Skeletal muscle satellite cell (primary cell): Measurements from ENCODE around the gene IL10RA.

ENCODE experiments used
- H3K27me3 ChIP-seq: 2 replicates; pipeline ENCODE4 v1.7.0; 2013; ENCODE audit warnings: low read length; ENCODE audit not compliant: control insufficient read depth, insufficient read depth
- H3K36me3 ChIP-seq: 2 replicates; pipeline ENCODE4 v1.7.0; 2013; ENCODE audit warnings: mild to moderate bottlenecking, control low read depth, low read length; ENCODE audit not compliant: insufficient read depth
- H3K4me1 ChIP-seq: 2 replicates; pipeline ENCODE4 v1.7.0; 2013; ENCODE audit warnings: low read length; ENCODE audit not compliant: control insufficient read depth, insufficient read depth
- H3K4me2 ChIP-seq: 2 replicates; pipeline ENCODE4 v1.7.0; 2013; ENCODE audit warnings: mild to moderate bottlenecking, low read length
- H3K4me3 ChIP-seq: 2 replicates; pipeline ENCODE4 v1.7.0; 2013; ENCODE audit warnings: low read length
- H3K9ac ChIP-seq: 2 replicates; pipeline ENCODE4 v1.7.0; 2013; ENCODE audit warnings: mild to moderate bottlenecking, low read depth, low read length, moderate library complexity
- H3K9me3 ChIP-seq: replicated peaks from 2 replicates; pipeline ENCODE4 v1.7.0; 2013; ENCODE audit warnings: mild to moderate bottlenecking, control low read depth, low read length

IL10RA gene

DNA sequence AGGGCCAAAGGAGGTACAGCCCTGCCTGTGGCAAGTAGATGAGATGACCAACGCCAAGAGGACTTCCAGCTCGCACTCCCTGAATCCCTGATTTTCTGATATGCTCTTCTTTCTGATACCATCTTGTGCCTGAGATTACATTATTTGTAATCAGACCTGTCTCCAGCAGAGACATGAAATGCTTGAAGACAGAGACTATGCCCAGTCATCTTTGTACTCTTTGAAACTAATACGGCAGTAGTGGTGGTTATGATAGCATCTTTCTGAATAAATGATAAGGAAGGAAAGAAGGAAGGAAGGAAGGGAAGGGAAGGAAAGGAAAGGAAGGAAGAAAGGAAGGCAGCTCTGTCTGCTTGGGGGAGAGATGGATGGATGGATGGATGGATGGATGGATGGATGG lies 27.8 kb downstream of the IL10RA start:
- Histone ChIP-seq H3K9ac (no peak overlapping the region), H3K9me3 (no peaks in the 10 kb centered on the region), H3K4me2 (no peak overlapping the region), H3K4me3 (no peak overlapping the region), H3K36me3 (no peaks in the 10 kb centered on the region), H3K27me3 (peaks cover 9% of the 10 kb centered on the region), H3K4me1 (no peaks in the 10 kb centered on the region)

DNA sequence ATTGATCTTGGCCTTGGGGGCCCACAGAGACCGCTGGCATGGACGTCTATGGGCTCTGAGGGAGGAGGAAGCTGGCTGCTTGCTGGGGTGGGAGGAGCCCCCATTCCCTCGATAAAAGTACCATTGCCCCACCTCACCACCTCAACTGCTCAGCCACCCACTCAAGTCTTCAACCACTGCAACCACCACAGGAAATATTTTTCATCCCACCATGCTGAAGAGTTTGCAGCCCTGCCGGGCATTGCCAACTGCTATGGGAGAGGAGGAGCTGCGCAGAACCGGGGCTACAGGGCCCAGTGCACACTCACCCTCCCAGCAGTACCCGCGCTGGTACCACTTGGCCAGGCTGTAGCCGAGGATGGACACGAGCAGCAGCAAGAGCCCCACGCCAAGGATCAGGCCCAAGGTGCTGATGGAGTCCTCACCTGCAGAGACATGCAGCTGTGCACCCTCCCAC lies 29.2 kb downstream of the IL10RA start:
- no peak overlapping the region for H3K9ac ChIP-seq
- no peak overlapping the region for H3K4me3 ChIP-seq
- H3K4me1 ChIP-seq = no peaks in the 10 kb centered on the region

DNA sequence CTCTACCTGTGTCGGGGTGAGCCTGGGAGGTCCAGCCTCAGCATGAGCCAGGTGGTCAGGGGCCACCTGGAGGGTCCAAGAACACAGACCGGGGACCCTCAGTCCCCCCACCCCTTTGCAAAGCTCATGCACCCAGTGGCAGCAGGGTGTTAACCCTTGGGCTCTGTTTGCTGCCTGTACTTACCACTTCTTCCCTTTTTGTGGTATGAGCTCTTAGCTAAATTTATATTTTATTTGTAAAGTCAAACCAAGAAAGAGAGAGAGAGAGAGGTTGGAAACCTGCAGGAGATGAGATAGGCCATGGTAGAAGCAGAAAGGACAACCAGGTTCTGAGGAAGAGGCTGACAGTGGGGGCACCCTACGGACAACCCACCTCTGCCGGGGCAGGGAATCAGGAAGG lies 29.9 kb downstream of the IL10RA start:
- Histone ChIP-seq H3K36me3 (no peaks in the 10 kb centered on the region), H3K27me3 (peaks cover 3% of the 10 kb centered on the region), H3K4me1 (no peaks in the 10 kb centered on the region), H3K9me3 (no peaks in the 10 kb centered on the region), H3K4me2 (no peak overlapping the region), H3K4me3 (no peak overlapping the region), H3K9ac (no peak overlapping the region)

More for the DNA sequence above, 29.2 kb downstream of the IL10RA start:
- Histone ChIP-seq H3K27me3 (peaks cover 6% of the 10 kb centered on the region), H3K36me3 (no peaks in the 10 kb centered on the region), H3K4me2 (no peak overlapping the region), H3K9me3 (no peaks in the 10 kb centered on the region)

DNA sequence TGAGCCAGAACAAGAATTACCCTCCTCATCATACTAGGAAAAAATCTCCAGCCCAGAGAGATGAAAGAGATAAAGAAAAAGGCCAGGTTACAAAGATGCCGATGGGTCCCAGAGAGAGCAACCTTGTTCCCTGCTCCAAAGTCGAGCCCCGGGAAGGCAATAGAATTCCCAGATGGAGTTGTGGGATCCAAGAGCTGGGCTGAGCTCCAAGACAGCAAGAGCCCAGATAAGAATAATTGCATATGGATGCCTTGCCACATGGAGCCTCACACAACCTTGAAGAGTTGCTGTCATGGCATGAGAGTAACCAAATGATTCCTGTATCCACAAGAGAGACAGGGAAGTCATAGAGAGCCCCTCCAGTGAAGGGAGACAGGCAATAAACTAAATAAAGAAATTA lies 30.9 kb downstream of the IL10RA start:
- Histone ChIP-seq H3K4me1 (no peaks in the 10 kb centered on the region), H3K27me3 (peaks cover 3% of the 10 kb centered on the region), H3K4me2 (no peak overlapping the region), H3K9ac (no peak overlapping the region), H3K9me3 (no peaks in the 10 kb centered on the region), H3K4me3 (no peak overlapping the region), H3K36me3 (no peaks in the 10 kb centered on the region)

DNA sequence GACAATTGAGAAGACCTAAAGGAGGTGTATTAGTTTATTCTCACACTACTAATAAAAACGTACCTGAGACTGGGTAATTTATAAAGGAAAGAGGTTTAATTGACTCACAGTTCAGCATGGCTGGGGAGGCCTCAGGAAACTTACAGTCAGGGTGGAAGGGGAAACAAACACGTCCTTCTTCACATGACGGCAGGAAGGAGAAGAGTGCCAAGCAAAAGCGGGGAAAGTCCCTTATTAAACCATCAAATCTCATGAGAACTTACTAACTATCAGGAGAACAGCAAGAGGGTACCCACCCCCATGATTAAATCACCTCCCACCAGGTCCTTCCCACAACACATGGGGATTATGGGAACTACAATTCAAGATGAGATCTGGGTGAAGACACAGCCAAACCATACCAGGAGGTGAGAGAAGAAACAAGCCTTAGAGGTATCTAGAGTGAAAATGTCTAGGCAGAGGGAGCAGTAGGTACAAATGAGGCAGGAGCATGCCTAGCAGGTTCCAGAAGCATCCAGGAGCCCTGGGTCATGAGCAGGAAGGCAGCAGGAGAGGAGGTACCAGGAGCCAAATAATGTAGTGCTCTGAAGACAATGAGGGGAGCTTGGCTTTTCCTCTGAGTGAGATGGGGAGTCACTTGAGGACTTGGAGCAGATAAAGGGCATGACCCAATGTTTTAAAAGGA lies 31.6 kb downstream of the IL10RA start:
- Histone ChIP-seq H3K27me3 (peaks cover 3% of the 10 kb centered on the region), H3K36me3 (no peaks in the 10 kb centered on the region), H3K4me2 (no peak overlapping the region), H3K4me1 (no peaks in the 10 kb centered on the region), H3K9ac (no peak overlapping the region), H3K9me3 (no peaks in the 10 kb centered on the region), H3K4me3 (no peak overlapping the region)

DNA sequence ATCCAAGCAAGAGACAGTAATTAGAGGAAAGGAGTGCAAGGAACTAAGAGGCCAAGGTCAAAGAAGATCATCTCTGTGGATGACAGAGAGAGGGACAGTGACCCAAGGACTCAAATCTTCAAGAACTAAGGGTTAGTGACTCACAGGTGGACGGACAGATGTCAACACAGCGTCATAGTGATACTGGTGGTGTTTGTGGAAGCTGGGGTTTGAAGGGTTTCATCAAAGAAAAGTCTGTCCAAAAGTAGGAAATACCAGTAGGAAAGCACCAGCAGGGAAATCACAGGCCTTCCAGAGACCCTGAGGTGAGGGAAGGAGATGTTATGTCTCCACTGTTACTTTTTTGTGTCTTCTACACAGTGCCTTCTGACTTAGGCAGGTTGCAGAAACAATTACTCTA lies 32.2 kb downstream of the IL10RA start:
- H3K27me3 ChIP-seq = peaks cover 3% of the 10 kb centered on the region
- H3K36me3 ChIP-seq = no peaks in the 10 kb centered on the region
- no peak overlapping the region for H3K4me2 ChIP-seq
- no peak overlapping the region for H3K9ac ChIP-seq
- H3K4me1 ChIP-seq = no peaks in the 10 kb centered on the region
- no peak overlapping the region for H3K4me3 ChIP-seq
- H3K9me3 ChIP-seq = no peaks in the 10 kb centered on the region

DNA sequence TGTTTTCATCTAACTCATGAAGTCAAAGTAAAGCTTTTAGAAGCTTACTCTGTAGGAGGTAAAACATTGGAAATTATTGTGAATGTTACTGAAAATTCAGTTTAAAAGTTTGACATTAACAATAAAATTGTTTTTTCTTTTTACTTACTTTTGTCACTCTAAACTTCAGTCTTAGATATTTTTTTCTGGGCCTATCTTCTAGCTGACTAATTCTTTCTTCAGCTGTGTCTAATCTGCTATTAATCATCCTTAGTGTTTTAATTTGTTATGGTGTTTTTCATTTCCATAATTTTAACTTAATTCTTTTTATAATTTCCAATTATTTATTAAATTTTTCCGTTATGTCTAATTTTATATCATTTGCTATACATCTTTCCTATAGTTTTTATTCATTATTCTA lies 35.0 kb downstream of the IL10RA start:
- Histone ChIP-seq H3K9me3 (no peaks in the 10 kb centered on the region), H3K4me3 (no peak overlapping the region), H3K4me2 (no peak overlapping the region), H3K36me3 (no peaks in the 10 kb centered on the region), H3K27me3 (peaks cover 3% of the 10 kb centered on the region), H3K9ac (no peak overlapping the region), H3K4me1 (no peaks in the 10 kb centered on the region)

DNA sequence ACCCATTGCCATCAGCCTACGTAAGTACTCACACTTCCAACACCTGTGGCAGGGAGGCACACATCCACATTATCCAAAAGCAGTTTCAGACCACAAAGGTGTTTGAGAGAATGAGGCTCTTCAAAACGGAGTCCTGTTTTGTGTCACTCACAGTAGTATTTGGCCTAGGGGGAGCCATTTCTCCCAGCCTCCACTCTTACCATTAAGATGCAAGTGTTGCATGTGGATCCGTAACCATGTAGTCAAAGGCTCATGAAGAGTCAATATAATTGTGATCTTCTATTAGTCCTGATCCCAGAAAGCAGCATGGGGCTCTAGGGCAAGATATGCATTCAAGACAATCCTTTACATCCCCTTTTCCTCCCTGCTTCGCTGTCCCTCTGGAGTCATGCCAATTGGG lies 41.5 kb downstream of the IL10RA start:
- no peak overlapping the region for H3K9ac ChIP-seq
- H3K9me3 ChIP-seq = no peaks in the 10 kb centered on the region
- no peak overlapping the region for H3K4me3 ChIP-seq
- H3K27me3 ChIP-seq = no peaks in the 10 kb centered on the region
- no peaks in the 10 kb centered on the region for H3K36me3 ChIP-seq
- no peak overlapping the region for H3K4me2 ChIP-seq
- no peaks in the 10 kb centered on the region for H3K4me1 ChIP-seq

DNA sequence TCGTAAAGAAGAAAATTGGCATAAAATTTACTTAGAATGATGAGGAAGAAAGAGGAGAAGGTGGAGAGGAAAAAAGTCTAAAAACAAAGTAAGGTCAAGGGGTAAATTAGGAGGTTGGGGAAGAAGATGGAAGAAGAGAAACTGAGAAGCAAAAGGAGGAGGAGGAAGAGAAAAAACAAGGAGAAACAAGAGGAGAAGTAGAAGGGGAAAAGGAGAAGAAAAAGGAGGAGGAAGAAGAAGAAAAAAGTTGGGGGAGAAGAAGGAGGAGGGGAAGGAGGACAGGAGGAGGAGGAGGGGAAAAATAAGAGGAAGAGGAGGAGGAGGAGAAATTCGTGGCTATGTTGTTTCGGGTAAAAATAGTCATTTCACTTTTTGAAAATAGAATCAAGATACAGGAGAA lies 42.4 kb downstream of the IL10RA start:
- Histone ChIP-seq H3K36me3 (no peaks in the 10 kb centered on the region), H3K9me3 (no peaks in the 10 kb centered on the region), H3K9ac (no peak overlapping the region), H3K4me3 (no peak overlapping the region), H3K4me2 (no peak overlapping the region), H3K4me1 (no peaks in the 10 kb centered on the region), H3K27me3 (no peaks in the 10 kb centered on the region)

DNA sequence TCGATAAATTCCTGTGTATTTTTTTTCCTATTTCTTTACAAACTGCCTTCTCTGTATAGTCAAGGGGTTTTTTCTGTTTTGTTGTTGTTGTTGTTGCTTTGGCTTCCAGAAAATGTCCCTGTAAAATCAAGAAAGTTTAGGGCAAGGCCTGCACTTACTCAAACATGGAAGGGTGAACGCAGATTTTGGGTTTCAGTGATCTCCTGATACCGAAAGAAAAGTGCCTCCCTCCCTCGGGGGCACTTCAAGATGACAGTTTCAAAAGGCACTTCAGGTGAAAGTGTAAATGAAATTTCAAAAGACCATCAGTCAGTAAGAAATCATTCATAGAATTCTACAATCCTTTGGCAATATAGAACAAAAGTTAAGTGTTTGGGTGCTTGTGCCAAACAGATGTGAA lies 47.2 kb downstream of the IL10RA start:
- Histone ChIP-seq H3K4me1 (no peaks in the 10 kb centered on the region), H3K4me2 (no peak overlapping the region), H3K27me3 (no peaks in the 10 kb centered on the region), H3K9ac (no peak overlapping the region), H3K36me3 (no peaks in the 10 kb centered on the region), H3K4me3 (no peak overlapping the region), H3K9me3 (no peaks in the 10 kb centered on the region)

DNA sequence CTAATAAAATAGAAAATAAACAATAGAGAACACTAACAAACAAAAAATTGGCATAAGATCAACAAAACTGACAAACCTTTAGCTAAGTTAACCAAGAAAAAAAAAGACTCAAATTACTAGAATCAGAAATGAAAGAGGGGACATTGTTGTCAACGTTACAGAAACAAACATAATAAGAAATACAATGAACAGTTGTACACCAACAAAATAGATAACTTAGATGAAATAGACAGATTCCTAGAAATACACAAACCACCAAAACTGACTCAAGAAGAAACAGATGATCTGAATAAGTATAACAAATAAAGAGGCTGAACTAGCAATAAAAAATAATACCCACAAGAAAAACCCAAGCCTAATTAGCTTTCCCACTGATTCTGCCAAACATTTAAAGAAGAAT lies 55.9 kb downstream of the IL10RA start:
- Histone ChIP-seq H3K36me3 (no peaks in the 10 kb centered on the region), H3K4me2 (no peak overlapping the region), H3K9ac (no peak overlapping the region), H3K4me1 (no peaks in the 10 kb centered on the region), H3K9me3 (no peaks in the 10 kb centered on the region), H3K4me3 (no peak overlapping the region), H3K27me3 (peaks cover 9% of the 10 kb centered on the region)

DNA sequence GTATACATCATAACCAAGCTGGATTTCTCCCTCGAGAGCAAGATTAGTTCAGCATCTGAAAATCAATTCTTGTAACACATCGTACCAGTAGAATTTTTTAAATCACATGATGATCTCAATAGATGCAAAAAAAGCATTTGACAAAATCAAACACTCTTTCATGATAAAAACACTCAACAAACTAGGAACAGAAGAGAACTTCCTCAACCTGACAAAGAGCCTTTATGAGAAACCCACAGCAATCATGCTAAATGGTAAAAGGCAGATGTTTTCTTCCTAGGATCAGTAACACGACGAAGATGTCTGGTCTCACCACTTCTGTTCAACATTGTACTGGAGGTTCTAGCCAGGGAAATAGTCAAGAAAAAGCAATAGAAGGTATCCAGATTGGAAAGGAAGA lies 56.6 kb downstream of the IL10RA start:
- H3K4me1 ChIP-seq = no peaks in the 10 kb centered on the region
- no peak overlapping the region for H3K9ac ChIP-seq
- peaks cover 15% of the 10 kb centered on the region for H3K27me3 ChIP-seq
- no peaks in the 10 kb centered on the region for H3K9me3 ChIP-seq
- no peaks in the 10 kb centered on the region for H3K36me3 ChIP-seq
- H3K4me2 ChIP-seq = no peak overlapping the region
- H3K4me3 ChIP-seq = no peak overlapping the region
